GM23338 (cell line): ENCODE measurements around the gene ASB15. TPM values are rescaled to one million over a fixed set of nuclear protein-coding genes. Genes with fewer than 3 reads are reported as not detected.

Experiments
- ATAC-seq: fragments of 200-7000 bp; cut with Tn5 transposase; 3 replicates; pipeline ENCODE4 v1.9.1; 2020
- DNase-seq: peaks from one replicate; pipeline ENCODE4 v3.0.0-alpha.2; 2015; ENCODE audit warnings: low spot score
- H2AFZ ChIP-seq: fragments of 200-600 bp; sonication (generic); 2 replicates; pipeline ENCODE4 v1.8.0; 2016; ENCODE audit warnings: antibody characterized with exemption, mild to moderate bottlenecking, moderate library complexity
- H3F3A ChIP-seq: fragments of 200-600 bp; sonication (generic); replicated peaks from 2 replicates; pipeline ENCODE4 v1.8.0; 2017; ENCODE audit warnings: antibody characterized with exemption, mixed run types, low read depth
- H3K27ac ChIP-seq: fragments of 200-600 bp; sonication (generic); 2 replicates; pipeline ENCODE4 v1.6.1; 2016; ENCODE audit warnings: low read depth
- H3K27me3 ChIP-seq: fragments of 200-600 bp; sonication (generic); 2 replicates; pipeline ENCODE4 v1.8.0; 2016; ENCODE audit warnings: mild to moderate bottlenecking, mixed run types, moderate library complexity; ENCODE audit not compliant: insufficient read depth
- H3K36me3 ChIP-seq: fragments of 200-600 bp; sonication (generic); 2 replicates; pipeline ENCODE4 v1.8.0; 2016; ENCODE audit warnings: mild to moderate bottlenecking; ENCODE audit not compliant: insufficient read depth
- H3K4me1 ChIP-seq: fragments of 200-600 bp; sonication (generic); 2 replicates; pipeline ENCODE4 v1.8.0; 2016; ENCODE audit warnings: mild to moderate bottlenecking, moderate library complexity; ENCODE audit not compliant: insufficient read depth
- H3K4me2 ChIP-seq: fragments of 200-600 bp; sonication (generic); 2 replicates; pipeline ENCODE4 v1.7.1; 2017; ENCODE audit warnings: mixed run types
- H3K4me3 ChIP-seq: fragments of 200-600 bp; sonication (generic); 2 replicates; pipeline ENCODE4 v1.6.1; 2016; ENCODE audit warnings: mixed run types
- H3K79me2 ChIP-seq: fragments of 200-600 bp; sonication (generic); replicated peaks from 2 replicates; pipeline ENCODE4 v1.8.0; 2017; ENCODE audit warnings: mild to moderate bottlenecking; ENCODE audit not compliant: insufficient read depth
- H3K9me2 ChIP-seq: fragments of 200-600 bp; sonication (generic); 2 replicates; pipeline ENCODE4 v1.8.0; 2017; ENCODE audit not compliant: insufficient read depth
- H4K20me1 ChIP-seq: fragments of 200-600 bp; sonication (generic); replicated peaks from 2 replicates; pipeline ENCODE4 v1.8.0; 2017; ENCODE audit warnings: mild to moderate bottlenecking; ENCODE audit not compliant: insufficient read depth
- H3K27ac Mint-ChIP-seq: 2 replicates; pipeline ENCODE4 v1.8.0; 2020; ENCODE audit warnings: inconsistent platforms, mild to moderate bottlenecking, moderate library complexity, mixed read lengths
- H3K27me3 Mint-ChIP-seq: 3 replicates; pipeline ENCODE4 v1.8.0; 2022; ENCODE audit warnings: low read depth, mild to moderate bottlenecking, moderate library complexity, mixed read lengths, inconsistent platforms; ENCODE audit not compliant: insufficient read depth, poor library complexity
- H3K36me3 Mint-ChIP-seq: 3 replicates; pipeline ENCODE4 v1.8.0; 2021; ENCODE audit warnings: low read depth, mild to moderate bottlenecking, inconsistent platforms, moderate library complexity, mixed read lengths
- H3K4me1 Mint-ChIP-seq: 3 replicates; pipeline ENCODE4 v1.8.0; 2020; ENCODE audit warnings: mild to moderate bottlenecking, inconsistent platforms, mixed read lengths
- H3K4me3 Mint-ChIP-seq: 3 replicates; pipeline ENCODE4 v1.8.0; 2021; ENCODE audit warnings: moderate library complexity, mild to moderate bottlenecking, inconsistent platforms, mixed read lengths
- H3K9me3 Mint-ChIP-seq: 3 replicates; pipeline ENCODE4 v1.8.0; 2020; ENCODE audit warnings: moderate library complexity, mild to moderate bottlenecking, inconsistent platforms, mixed read lengths
- CREB1 ChIP-seq: fragments of 250-450 bp; sonication (Bioruptor Pico); IDR thresholded peaks from 2 replicates; pipeline ENCODE4 v1.5.0; 2020; ENCODE audit warnings: low read depth, mild to moderate bottlenecking, moderate library complexity
- EZH2 ChIP-seq: fragments of 200-600 bp; sonication (generic); IDR thresholded peaks from one replicate; pipeline ENCODE4 v1.8.0; 2017; ENCODE audit warnings: antibody characterized with exemption, mild to moderate bottlenecking, low read depth; ENCODE audit not compliant: unreplicated experiment
- EZH2phosphoT487 ChIP-seq: fragments of 200-600 bp; sonication (generic); IDR thresholded peaks from one replicate; pipeline ENCODE4 v1.8.1; 2018; ENCODE audit warnings: antibody characterized with exemption; ENCODE audit not compliant: unreplicated experiment
- JUNB ChIP-seq: IDR thresholded peaks from one replicate; pipeline ENCODE4 v1.6.1; 2016; ENCODE audit warnings: antibody characterized with exemption; ENCODE audit not compliant: unreplicated experiment
- NANOG ChIP-seq: IDR thresholded peaks from 2 replicates; pipeline ENCODE4 v1.6.1; 2016; ENCODE audit warnings: antibody characterized with exemption, borderline replicate concordance
- POLR2AphosphoS5 ChIP-seq: IDR thresholded peaks from 2 replicates; pipeline ENCODE4 v1.6.1; 2016; ENCODE audit warnings: antibody characterized with exemption, low read depth
- STAT1 ChIP-seq: IDR thresholded peaks from one replicate; pipeline ENCODE4 v1.6.1; 2016; ENCODE audit warnings: antibody characterized with exemption; ENCODE audit not compliant: unreplicated experiment
- ZNF114 ChIP-seq: fragments of 250-450 bp; sonication (Bioruptor Pico); IDR thresholded peaks from 2 replicates; pipeline ENCODE4 v1.5.0; 2020; ENCODE audit warnings: mild to moderate bottlenecking, moderate library complexity
- ZNF331 ChIP-seq: fragments of 250-450 bp; sonication (Bioruptor Pico); IDR thresholded peaks from 2 replicates; pipeline ENCODE4 v1.5.0; 2020; ENCODE audit warnings: low read depth, mild to moderate bottlenecking, moderate library complexity
- polyA plus RNA-seq: library from polyadenylated mRNA; unstranded; fragments of >200 nt; fragmentation: Nextera tagmentation; extraction: Ambion mirVana; gene quantifications from 2 replicates; pipeline ENCODE4 v1.2.1, GENCODE V29; 2016
- total RNA-seq: library from RNA; depleted of rRNA; stranded (reverse); fragments of >200 nt; shearing (Covaris generic); gene quantifications from 2 replicates; pipeline ENCODE4 v1.2.3, GENCODE V29; 2014
- TF ChIP-seq, protein P1 (sequence below): IDR thresholded peaks from 2 replicates; pipeline ENCODE4 v1.6.1; 2016; ENCODE audit warnings: antibody characterized with exemption
- TF ChIP-seq, protein P2 (sequence below), 2 experiments: fragments of 200-600 bp in 1 of 2; sonication (generic) in 1 of 2; conservative IDR thresholded peaks; 2 replicates each; pipeline versions ENCODE4 v1.5.1 to v1.6.1; 2016 to 2017; ENCODE audit warnings: antibody characterized with exemption in 2 of 2, low read depth in 2 of 2, mild to moderate bottlenecking in 2 of 2, moderate library complexity in 1 of 2
- TF ChIP-seq, protein P3 (sequence below): IDR thresholded peaks from one replicate; pipeline ENCODE4 v1.6.1; 2018; ENCODE audit warnings: antibody characterized with exemption; ENCODE audit not compliant: unreplicated experiment

The ASB15 gene
- total and polyA plus RNA-seq, 2 experiments from 2014 or later, result not detected

GRCh38 chr7:123658023-123658422, 56.4 kb downstream of the ASB15 start (continued):
- TF ChIP-seq, protein P1, sequence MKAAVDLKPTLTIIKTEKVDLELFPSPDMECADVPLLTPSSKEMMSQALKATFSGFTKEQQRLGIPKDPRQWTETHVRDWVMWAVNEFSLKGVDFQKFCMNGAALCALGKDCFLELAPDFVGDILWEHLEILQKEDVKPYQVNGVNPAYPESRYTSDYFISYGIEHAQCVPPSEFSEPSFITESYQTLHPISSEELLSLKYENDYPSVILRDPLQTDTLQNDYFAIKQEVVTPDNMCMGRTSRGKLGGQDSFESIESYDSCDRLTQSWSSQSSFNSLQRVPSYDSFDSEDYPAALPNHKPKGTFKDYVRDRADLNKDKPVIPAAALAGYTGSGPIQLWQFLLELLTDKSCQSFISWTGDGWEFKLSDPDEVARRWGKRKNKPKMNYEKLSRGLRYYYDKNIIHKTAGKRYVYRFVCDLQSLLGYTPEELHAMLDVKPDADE, result no peak
- TF ChIP-seq ZNF331 (CRISPR knock-in tag), result no peak
- TF ChIP-seq POLR2AphosphoS5, result no peak
- TF ChIP-seq ZNF114 (CRISPR knock-in tag), result no peak
- no peak for TF ChIP-seq EZH2phosphoT487

DNA sequence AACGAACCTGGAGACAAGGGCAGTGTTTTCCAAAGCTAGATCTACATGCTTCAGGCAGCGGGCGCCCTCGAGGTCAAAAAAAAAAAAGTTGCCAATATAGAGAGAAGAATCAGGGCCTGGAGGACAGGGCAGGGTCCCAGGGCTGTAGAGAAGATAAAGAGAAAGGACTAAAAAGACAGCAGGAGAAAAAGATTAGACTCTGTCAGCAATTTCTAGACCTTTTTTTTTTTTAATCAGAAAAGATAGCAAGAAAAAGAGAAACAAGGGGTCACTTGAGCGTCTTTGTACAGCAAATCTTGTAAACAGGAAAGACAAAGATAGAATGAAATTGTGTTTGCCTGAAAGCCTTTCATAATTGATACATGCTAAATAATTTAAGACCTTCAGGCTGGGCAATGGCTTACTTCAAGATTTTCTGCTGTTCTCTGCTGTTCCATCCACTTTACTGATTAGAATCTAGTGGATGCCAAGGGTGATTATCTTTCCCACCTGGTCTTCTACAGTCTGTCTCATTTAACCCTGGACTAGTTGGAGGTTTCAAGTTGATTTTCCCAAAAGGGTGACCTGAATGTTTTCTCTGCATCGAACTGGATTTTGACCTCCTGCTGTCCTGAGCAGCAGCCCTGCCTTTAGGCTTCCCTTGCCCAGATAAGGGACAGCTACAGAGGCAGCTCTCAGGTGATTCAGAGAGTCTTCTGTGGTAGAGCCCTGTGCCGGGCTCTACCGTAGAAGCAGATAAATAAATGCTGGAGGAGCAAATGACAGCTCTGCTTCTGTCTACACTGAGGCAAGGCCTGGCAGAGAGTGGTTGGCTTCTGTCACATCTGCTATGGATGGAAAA, 59.1 kb downstream of the ASB15 start:
- DNase-seq, result no peak
- no peak overlapping the region for H3K27ac Mint-ChIP-seq
- peak; percentile 67 for ATAC-seq
- TF ChIP-seq POLR2AphosphoS5 (no peak), ZNF114 (CRISPR knock-in tag) (no peak), JUNB (no peak), ZNF331 (CRISPR knock-in tag) (no peak), EZH2 (no peak), STAT1 (no peak), CREB1 (CRISPR knock-in tag) (no peak), NANOG (no peak), EZH2phosphoT487 (no peak)
- TF ChIP-seq, protein P2, sequence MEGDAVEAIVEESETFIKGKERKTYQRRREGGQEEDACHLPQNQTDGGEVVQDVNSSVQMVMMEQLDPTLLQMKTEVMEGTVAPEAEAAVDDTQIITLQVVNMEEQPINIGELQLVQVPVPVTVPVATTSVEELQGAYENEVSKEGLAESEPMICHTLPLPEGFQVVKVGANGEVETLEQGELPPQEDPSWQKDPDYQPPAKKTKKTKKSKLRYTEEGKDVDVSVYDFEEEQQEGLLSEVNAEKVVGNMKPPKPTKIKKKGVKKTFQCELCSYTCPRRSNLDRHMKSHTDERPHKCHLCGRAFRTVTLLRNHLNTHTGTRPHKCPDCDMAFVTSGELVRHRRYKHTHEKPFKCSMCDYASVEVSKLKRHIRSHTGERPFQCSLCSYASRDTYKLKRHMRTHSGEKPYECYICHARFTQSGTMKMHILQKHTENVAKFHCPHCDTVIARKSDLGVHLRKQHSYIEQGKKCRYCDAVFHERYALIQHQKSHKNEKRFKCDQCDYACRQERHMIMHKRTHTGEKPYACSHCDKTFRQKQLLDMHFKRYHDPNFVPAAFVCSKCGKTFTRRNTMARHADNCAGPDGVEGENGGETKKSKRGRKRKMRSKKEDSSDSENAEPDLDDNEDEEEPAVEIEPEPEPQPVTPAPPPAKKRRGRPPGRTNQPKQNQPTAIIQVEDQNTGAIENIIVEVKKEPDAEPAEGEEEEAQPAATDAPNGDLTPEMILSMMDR (conservative IDR thresholded peaks at IDR 0.05; ENCODE audit: low read depth in 2 of 2), result no peak
- TF ChIP-seq, protein P3, sequence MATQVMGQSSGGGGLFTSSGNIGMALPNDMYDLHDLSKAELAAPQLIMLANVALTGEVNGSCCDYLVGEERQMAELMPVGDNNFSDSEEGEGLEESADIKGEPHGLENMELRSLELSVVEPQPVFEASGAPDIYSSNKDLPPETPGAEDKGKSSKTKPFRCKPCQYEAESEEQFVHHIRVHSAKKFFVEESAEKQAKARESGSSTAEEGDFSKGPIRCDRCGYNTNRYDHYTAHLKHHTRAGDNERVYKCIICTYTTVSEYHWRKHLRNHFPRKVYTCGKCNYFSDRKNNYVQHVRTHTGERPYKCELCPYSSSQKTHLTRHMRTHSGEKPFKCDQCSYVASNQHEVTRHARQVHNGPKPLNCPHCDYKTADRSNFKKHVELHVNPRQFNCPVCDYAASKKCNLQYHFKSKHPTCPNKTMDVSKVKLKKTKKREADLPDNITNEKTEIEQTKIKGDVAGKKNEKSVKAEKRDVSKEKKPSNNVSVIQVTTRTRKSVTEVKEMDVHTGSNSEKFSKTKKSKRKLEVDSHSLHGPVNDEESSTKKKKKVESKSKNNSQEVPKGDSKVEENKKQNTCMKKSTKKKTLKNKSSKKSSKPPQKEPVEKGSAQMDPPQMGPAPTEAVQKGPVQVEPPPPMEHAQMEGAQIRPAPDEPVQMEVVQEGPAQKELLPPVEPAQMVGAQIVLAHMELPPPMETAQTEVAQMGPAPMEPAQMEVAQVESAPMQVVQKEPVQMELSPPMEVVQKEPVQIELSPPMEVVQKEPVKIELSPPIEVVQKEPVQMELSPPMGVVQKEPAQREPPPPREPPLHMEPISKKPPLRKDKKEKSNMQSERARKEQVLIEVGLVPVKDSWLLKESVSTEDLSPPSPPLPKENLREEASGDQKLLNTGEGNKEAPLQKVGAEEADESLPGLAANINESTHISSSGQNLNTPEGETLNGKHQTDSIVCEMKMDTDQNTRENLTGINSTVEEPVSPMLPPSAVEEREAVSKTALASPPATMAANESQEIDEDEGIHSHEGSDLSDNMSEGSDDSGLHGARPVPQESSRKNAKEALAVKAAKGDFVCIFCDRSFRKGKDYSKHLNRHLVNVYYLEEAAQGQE, result no peak

More for the DNA sequence above, 59.1 kb downstream of the ASB15 start:
- H3K4me3 ChIP-seq, result no peak overlapping the region
- H3K9me3 Mint-ChIP-seq, result no peaks in the 10 kb centered on the region
- no peaks in the 10 kb centered on the region for H3K27me3 ChIP-seq
- H3K36me3 Mint-ChIP-seq, result no peaks in the 10 kb centered on the region; the same call in 2 of the 3 replicates
- H3K4me1 ChIP-seq, result peaks cover 20% of the 10 kb centered on the region; the same call in 1 of the 2 replicates
- no peaks in the 10 kb centered on the region for H3K36me3 ChIP-seq
- no peaks in the 10 kb centered on the region for H3K79me2 ChIP-seq
- H3K27me3 Mint-ChIP-seq, result peaks cover 6% of the 10 kb centered on the region
- peaks cover 22% of the 10 kb centered on the region for H3K4me1 Mint-ChIP-seq
- no peaks in the 10 kb centered on the region for H4K20me1 ChIP-seq
- H3K4me3 Mint-ChIP-seq, result no peak overlapping the region
- H3K4me2 ChIP-seq, result no peak overlapping the region
- no peaks in the 10 kb centered on the region for H3F3A ChIP-seq
- H3K27ac ChIP-seq, result no peak overlapping the region
- peak overlapping the region; percentile 63 for H2AFZ ChIP-seq
- H3K9me2 ChIP-seq, result peaks cover 9% of the 10 kb centered on the region
